Stimulated activated naive CD4-positive, alpha-beta T cell (primary cell): ENCODE measurements around the gene AOC2.
"Not testable (repeated sequence)": the region's sequence is repeated elsewhere in the genome, so short reads cannot be mapped to it uniquely, and the experiment has no call there.

Source experiments
- DNase-seq, 6 experiments: peaks; one replicate each; lab custom pipeline; 2025; lab: John Stamatoyannopoulos, UW

The AOC2 gene

GRCh38 chr17:42832213-42832933, 12.0 kb upstream of the AOC2 start:
- no peak for DNase-seq

- peak; percentile 81 to 97 (median 90) for DNase-seq
These were observed 11.2 kb upstream of the AOC2 start, which contains the start of gene PSME3 for GRCh38 chr17:42832934-42833766. PSME3 (plus strand) TSS chr17:42833397; CDS start chr17:42833632, 235 bp downstream.

- peak in 1 of 6 experiments; percentile 29 for DNase-seq
These were observed 10.5 kb upstream of the AOC2 start for GRCh38 chr17:42833767-42834422.

- DNase-seq, result no peak
These were observed 8.6 kb upstream of the AOC2 start for GRCh38 chr17:42835732-42836131.

- no peak for DNase-seq
These were observed 2.2 kb upstream of the AOC2 start for GRCh38 chr17:42841975-42842685.

- peak in 2 of 6 experiments; percentile 8 to 11 for DNase-seq
These were observed 934 bp upstream of the AOC2 start for GRCh38 chr17:42843358-42843934.

- DNase-seq, result no peak
These were observed 578 bp downstream of the AOC2 start for GRCh38 chr17:42844761-42845555.

GRCh38 chr17:42845556-42845917, 1.2 kb downstream of the AOC2 start:
- DNase-seq, result no peak

- no peak for DNase-seq
These were observed 1.7 kb downstream of the AOC2 start for GRCh38 chr17:42845918-42846593.

- DNase-seq, result no peak
These were observed 2.4 kb downstream of the AOC2 start for GRCh38 chr17:42846594-42847280.

- no peak for DNase-seq
These were observed 3.7 kb downstream of the AOC2 start for GRCh38 chr17:42848093-42848492.

- no peak for DNase-seq
These were observed 4.7 kb downstream of the AOC2 start for GRCh38 chr17:42849031-42849430.

- DNase-seq, result no peak
These were observed 5.2 kb downstream of the AOC2 start for GRCh38 chr17:42849451-42850181.

GRCh38 chr17:42850954-42851353, 6.6 kb downstream of the AOC2 start, which contains the start of gene AOC3:
AOC3 (plus strand) TSS chr17:42851199; CDS start chr17:42851344, 145 bp downstream.
- no peak for DNase-seq

GRCh38 chr17:42851371-42852240, 7.2 kb downstream of the AOC2 start:
- DNase-seq, result not testable (repeated sequence)

GRCh38 chr17:42852351-42852750, 8.0 kb downstream of the AOC2 start:
- no peak for DNase-seq

- no peak for DNase-seq
These were observed 8.6 kb downstream of the AOC2 start for GRCh38 chr17:42853004-42853403.

- DNase-seq, result no peak
These were observed 9.2 kb downstream of the AOC2 start for GRCh38 chr17:42853597-42853967.
